GM18867 (cell line): ENCODE results near the gene WDR35.

ENCODE experiments used
- ATAC-seq: cut with Tn5 transposase; IDR thresholded peaks from one replicate; pipeline ENCODE4 v1.9.1; 2021; ENCODE audit warnings: mild to moderate bottlenecking, moderate library complexity; ENCODE audit not compliant: unreplicated experiment

WDR35 gene

DNA sequence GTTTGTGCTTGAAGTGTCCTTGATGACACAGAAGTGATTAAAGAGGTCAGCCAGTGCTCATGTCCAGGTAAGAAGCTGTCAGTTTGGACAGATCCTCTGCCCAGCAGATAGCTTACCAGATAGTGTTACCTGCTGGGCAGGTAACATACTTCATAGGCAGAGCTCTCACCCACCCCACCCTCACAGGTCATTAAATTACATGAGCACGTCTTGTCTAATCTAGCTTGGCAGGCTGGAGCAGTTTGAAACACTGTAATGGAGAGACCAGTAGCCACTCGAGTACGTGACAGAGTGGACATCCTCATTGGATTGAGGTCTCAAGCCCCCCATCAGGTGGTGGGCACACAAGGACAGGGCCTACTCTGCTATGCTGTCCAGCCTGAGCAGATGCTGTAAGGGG, 115.2 kb downstream of the WDR35 start:
- ATAC-seq = no peak

DNA sequence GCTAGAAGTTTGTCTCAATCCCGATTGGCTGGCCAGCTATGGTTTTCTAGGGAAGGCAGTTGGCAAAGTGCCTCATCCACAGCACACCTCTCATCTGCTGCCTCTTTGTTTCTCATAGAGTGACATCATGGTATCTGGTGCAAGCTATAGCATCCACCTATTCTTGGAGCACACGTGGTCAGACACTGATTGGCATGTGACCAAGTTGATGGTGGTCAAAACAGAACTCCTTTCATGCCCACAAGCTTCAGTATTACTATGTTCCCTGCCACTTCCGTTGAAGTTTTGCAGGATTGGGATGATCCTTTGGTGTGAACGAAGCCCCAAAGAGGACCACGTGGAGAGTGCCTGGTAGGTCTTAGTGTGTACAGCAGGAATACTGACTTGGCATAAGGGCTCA, 116.9 kb downstream of the WDR35 start:
- no peak for ATAC-seq

DNA sequence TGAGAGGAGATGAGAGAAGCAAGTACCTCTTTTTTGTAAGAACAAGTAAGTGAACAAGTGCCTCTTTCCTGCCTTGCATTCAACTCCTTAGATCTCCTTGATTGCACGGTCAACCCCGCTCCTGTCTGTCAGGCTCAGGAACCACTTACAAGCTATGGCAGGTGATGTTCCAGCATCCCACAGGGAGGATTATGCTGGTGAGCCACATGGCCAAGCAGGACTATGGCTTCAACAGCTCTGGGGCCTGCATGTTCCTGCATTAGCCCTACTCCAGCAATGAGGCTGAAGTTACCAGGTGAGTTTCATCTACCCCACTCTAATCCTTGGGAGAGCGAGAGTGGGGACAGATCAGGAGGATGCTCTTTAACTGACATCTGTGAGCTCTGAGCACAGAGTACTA, 117.6 kb downstream of the WDR35 start:
- ATAC-seq = no peak

DNA sequence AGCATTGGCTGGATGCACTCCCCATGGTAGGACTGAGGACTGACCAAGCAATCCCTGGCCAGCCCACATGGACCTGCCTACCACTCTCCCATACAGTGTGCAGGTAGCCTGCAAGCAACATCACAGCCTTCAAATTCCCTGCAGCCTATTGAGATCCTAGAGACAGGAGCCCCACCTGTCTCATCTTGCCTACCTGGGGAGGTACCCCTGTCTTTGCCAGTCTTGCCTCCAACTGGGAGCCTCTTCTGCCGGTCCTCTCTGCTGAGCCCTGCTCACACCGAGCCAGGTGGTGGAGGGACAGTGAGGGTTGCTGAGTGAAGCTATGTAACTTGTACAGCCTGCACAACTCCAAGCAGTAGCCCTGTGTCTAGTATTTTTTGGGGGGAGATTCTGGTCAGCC, 118.1 kb downstream of the WDR35 start:
- no peak for ATAC-seq

DNA sequence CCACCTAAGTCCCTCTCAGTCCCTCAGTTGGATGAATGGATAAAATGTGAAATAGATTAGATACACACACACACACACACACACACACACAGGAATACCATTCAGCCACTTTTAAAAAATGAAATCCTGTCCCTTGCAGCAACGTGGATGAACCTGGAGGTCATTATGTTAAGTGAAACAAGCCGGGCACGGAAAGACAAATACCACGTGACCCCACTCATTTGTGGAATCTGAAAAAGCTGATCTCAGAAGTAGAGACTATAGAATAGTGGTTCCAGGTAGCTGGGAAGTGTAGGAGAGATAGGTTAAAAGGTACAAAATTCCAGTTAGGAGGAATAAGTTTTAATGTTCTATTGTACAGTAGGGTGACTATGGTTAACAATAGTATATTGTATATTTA, 119.1 kb downstream of the WDR35 start:
- no peak for ATAC-seq

DNA sequence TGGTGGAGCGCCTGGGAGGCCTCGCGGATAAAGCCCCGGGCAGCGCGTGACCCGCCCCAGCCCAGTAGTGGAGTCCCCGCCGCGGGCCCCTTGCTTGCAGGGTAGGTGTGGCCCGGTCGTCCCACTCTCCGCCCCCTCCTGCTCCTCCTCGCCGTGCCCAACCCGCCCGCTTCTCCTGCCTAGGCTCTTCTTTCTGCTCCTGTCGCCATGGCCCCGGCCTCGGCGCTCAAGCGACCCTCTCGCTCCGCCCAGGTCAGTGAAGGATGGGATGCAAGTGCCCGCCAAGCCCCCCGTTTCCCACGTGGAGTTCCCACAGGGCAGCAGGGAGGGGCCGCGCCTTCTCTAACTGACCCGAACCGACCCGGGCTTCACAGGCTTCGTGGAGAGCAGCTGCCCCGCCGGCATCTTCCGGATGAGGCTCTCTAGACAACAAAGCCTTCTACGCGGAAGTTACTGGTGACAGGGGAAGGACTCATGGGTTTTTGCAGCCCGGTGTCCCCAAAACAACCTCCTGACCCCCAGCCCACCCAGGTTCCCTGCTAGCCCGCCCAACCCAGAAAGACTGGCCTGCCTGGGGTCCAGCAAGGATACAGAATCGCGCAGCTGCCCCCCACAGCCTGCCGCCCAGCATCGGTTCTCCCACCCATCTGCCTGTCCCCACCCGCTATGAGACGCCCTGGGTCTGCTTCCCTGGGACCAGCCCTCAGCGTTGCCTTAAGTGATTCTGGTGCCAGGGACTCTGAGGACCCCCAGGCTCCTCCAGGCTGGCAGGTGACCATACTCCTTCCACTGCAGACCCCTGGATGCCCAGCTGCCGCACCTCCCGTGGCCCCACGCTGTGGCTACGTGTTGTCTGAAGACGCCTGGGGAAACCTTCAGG, 121.0 kb downstream of the WDR35 start:
- ATAC-seq = peak; percentile 84

DNA sequence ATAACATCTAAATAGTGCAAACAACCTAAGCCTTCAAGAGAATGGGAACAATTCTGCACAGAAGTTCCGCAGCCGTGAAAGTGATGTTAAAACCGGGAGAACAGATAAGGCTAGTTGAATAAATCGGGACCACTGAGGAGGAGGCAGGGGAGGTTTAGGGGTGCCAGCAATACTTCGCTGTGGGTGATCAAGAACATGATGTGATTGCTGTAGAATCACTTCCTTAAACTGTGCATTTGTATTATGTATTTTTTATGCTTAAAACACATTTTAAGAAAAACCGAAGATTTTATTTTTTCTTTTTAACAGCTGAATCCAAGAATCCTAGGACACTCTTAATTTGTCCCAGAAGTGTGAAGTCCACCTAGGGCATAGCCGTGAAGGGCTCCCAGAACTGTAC, 121.7 kb downstream of the WDR35 start:
- no peak for ATAC-seq

DNA sequence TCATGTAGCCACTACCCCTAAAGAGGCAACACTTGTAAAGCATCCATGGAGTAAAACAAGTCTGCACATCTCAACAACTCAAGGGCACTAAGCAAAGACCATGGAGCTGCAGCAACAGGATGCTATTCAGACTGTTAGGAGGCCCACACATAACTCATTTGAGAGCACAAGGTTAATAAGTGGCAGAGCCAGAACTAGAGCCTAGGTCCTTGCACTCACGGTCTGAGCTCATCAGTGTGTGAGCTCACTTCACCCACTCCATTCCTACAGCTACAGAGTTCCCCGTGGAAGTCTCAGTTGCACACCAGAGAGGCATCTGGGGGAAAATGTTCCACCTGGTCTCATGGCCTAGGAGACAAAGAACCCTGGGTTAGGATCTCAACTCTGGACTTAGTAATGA, 123.1 kb downstream of the WDR35 start:
- no peak for ATAC-seq

DNA sequence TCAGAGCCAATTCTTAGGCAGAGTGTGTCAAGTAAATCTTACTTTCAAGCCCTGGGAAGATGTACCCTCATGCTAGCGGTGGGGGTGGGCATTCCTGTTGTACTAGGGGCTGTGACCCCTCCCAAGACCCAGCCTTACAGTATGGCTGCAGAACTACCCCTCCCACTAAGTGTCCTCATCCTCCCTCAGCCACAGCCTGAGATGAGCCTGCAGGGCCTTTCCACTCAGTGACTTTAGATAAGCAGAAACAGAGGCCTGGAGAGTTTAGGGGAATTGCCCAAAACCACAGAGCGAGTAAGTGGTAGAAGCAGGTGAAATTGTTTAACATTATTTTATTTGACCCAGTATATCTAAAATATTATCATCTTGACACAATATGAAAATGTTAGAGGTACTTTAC, 124.8 kb downstream of the WDR35 start:
- ATAC-seq = peak; percentile 22

DNA sequence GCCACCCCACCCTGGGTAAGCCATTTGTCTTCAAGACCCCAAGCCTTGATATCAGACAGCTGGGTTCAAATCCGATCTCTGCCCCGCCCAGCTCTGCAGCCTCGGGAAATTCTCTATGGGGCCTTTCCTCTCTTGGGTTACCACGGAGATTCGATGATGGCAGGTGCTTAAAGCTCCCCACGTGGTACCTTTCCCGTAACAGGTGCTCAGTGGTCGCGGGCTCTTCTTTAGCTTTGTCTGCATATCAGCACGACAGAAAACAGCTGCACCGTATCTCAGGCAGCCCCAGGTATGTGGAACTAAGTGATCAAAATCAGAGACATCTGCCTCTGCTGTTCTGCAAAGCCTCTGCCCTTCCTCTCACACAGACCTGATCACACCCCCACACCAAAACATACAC, 125.5 kb downstream of the WDR35 start:
- no peak for ATAC-seq

DNA sequence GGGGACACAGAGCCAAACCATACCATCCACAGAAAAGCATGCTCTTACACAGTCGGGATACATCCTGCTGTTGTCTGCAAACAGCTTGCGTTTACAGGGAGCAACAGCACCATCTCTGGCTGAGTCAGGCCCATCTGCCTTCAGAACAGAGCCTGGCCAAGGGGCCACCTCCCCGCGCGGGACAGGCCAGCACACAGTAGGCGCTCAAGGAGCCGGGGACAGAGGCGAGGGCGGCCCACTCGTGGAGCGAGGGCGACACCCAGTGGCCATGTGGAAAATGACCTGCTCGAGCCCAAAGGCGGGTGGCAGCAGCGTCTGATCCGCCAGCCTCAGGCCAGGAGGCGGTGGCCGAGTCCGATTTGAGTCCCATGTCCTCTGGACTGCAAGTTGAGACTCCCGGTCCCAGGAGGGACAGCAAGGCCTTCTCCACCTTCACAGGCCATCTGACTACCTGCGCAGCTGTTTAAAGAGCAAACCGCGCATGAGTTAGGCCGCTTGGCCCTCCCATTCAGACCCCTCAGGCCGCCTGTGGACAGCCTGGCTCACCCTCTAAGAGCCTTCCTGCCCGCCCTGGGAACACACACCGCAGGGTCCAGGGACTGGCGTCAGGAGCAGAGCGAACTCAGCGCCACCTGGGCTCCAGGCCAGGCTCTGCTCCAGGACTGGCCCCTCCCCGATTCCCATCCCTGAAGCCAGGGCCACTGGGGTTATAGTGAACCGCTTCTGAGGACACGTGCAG, 126.4 kb downstream of the WDR35 start:
- ATAC-seq = peak; percentile 77

DNA sequence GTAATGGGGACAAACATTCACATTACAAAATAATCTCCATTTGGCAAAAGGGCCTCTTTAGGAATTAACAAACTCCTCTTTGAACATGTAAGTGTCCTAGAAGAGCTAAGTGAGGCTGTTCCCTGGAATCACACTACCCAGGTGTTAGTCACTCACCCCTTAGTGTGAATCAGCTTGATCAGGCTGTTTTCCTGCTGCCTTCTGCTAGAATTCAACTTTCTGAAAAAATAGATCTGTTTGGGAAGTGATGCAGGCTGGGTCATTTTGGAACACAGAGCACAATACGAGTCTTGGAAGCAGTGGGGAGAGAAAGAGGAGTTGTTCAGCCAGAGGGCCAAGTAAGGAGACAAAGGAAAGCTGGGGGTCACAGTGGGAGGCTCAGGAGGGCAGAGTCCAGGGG, 128.1 kb downstream of the WDR35 start:
- ATAC-seq = no peak
